ENCODE data around the gene LCOR. TPM values are rescaled to one million over a fixed set of nuclear protein-coding genes. Genes with fewer than 3 reads are reported as not detected.

LCOR gene
- polyA plus RNA-seq, 4 donors, result 7.0 to 48.8 (median 9.5) TPM

DNA sequence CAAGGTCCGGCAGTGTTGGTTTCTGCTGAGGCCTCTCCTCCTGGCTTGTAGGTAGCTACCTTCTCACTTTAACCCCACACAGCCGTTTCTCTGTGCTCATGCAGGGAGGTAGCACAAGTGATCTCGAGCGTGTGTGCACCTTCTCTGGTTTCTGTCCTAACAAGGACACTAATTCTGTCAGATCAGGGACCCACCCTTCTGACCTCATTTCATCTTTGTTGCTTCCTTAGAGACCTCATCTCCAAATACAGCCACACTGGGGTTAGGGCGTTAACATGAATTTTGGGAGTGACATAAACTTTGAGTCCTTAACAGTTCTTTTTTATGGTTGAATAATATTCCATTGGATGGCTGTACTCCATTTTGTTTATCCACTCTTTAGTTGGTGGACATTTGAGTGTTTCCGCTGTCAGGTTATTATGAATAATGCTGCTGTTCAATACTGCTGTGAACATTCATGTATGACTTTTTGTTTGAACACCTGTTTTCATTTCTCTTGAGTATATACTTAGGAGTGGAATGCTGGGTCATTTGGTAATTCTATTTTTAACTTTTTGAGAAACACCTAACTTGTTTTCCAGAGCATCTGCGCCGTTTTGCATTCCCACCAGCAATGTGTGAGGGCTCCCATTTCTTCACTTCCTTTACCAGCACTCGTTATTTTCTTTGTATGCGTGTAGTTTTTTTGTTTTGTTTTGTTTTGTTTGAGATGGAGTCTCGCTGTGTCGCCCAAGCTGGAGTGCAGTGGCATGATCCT is 57.5 kb downstream of the LCOR start:
- FAIRE-seq, result no peak
- DNase-seq, result no peak
- peaks cover 0 to 26% (median 0%) of the 10 kb centered on the region in 3 donors for H3K36me3 ChIP-seq (ENCODE audit: control insufficient read depth in 3 of 3, insufficient read depth in 2 of 3, low read depth in 1 of 3, low read length in 3 of 3)
- peak overlapping the region in 2 of 3 donors; percentile 9 to 58 for H3K27ac ChIP-seq (ENCODE audit: low read depth in 1 of 3, low read length in 2 of 3)
- peaks cover 0 to 12% of the 10 kb centered on the region in 2 donors for H3K9me3 ChIP-seq (ENCODE audit: control insufficient read depth in 2 of 2, insufficient read depth in 1 of 2, low read depth in 1 of 2, low read length in 1 of 2)
- H3K4me1 ChIP-seq (ENCODE audit: control insufficient read depth in 3 of 3, insufficient read depth in 2 of 3, low read depth in 1 of 3, low read length in 2 of 3), result peaks cover 0 to 14% (median 0%) of the 10 kb centered on the region in 3 donors
- H3K27me3 ChIP-seq (ENCODE audit: control insufficient read depth in 3 of 3, insufficient read depth in 3 of 3, low read length in 3 of 3), result no peaks in the 10 kb centered on the region
- 78 to 88% (median 83%) methylated on average over 12 of the region's 12 CpGs for WGBS, 3 donors
- H3K4me3 ChIP-seq (ENCODE audit: low read depth in 1 of 3, low read length in 3 of 3), result no peak overlapping the region

GRCh38 chr10:96890172-96890513 is 58.0 kb downstream of the LCOR start:
- no peaks in the 10 kb centered on the region for H3K27me3 ChIP-seq (ENCODE audit: control insufficient read depth in 3 of 3, insufficient read depth in 3 of 3, low read length in 3 of 3)
- peak overlapping the region in 2 of 3 donors; percentile 9 to 58 for H3K27ac ChIP-seq (ENCODE audit: low read depth in 1 of 3, low read length in 2 of 3)
- WGBS, 3 donors, result 65 to 88% (median 77%) methylated on average over 1 of the region's 1 CpG
- DNase-seq (peak; percentile 33 to 38), FAIRE-seq (no peak)
- H3K36me3 ChIP-seq (ENCODE audit: control insufficient read depth in 3 of 3, insufficient read depth in 2 of 3, low read depth in 1 of 3, low read length in 3 of 3), result peaks cover 0 to 25% (median 0%) of the 10 kb centered on the region in 3 donors
- H3K9me3 ChIP-seq (ENCODE audit: control insufficient read depth in 2 of 2, insufficient read depth in 1 of 2, low read depth in 1 of 2, low read length in 1 of 2), result peaks cover 0 to 12% of the 10 kb centered on the region in 2 donors
- H3K4me3 ChIP-seq (ENCODE audit: low read depth in 1 of 3, low read length in 3 of 3), result no peak overlapping the region
- peaks cover 0 to 14% (median 0%) of the 10 kb centered on the region in 3 donors for H3K4me1 ChIP-seq (ENCODE audit: control insufficient read depth in 3 of 3, insufficient read depth in 2 of 3, low read depth in 1 of 3, low read length in 2 of 3)

DNA sequence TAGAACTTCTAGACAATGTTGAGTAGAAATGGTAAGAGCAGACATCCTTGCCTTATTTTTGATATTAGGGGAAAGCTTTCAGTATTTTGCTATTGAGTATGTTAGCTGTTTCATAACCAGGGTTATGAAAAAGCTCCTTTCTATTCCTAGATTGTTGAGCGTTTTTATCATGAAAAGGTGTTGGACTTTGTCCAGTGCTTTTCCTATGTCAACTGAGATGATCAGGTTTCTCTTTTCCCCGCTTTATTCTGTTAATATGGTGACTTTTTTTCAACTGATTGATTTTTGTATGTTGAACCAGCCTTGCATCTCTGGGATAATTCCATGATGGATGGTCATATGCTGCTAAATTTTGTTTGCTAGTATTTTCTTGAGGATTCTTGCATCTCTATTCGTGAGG is 58.5 kb downstream of the LCOR start:
- Histone ChIP-seq H3K36me3 (ENCODE audit: control insufficient read depth in 3 of 3, insufficient read depth in 2 of 3, low read depth in 1 of 3, low read length in 3 of 3) (peaks cover 0 to 21% (median 0%) of the 10 kb centered on the region in 3 donors), H3K27ac (ENCODE audit: low read depth in 1 of 3, low read length in 2 of 3) (peak overlapping the region in 1 of 3 donors; percentile 58), H3K4me3 (ENCODE audit: low read depth in 1 of 3, low read length in 3 of 3) (no peak overlapping the region), H3K9me3 (ENCODE audit: control insufficient read depth in 2 of 2, insufficient read depth in 1 of 2, low read depth in 1 of 2, low read length in 1 of 2) (peaks cover 0 to 12% of the 10 kb centered on the region in 2 donors), H3K4me1 (ENCODE audit: control insufficient read depth in 3 of 3, insufficient read depth in 2 of 3, low read depth in 1 of 3, low read length in 2 of 3) (peaks cover 0 to 14% (median 0%) of the 10 kb centered on the region in 3 donors), H3K27me3 (ENCODE audit: control insufficient read depth in 3 of 3, insufficient read depth in 3 of 3, low read length in 3 of 3) (no peaks in the 10 kb centered on the region)
- FAIRE-seq, result no peak
- 14 to 67% (median 31%) methylated on average over 3 of the region's 3 CpGs for whole genome bisulfite sequencing, 3 donors
- peak; percentile 21 to 75 for DNase-seq

- WGBS, 3 donors, result 80 to 82% (median 81%) methylated on average over 4 of the region's 4 CpGs
- Histone ChIP-seq H3K27ac (ENCODE audit: low read depth in 1 of 3, low read length in 2 of 3) (no peak overlapping the region), H3K27me3 (ENCODE audit: control insufficient read depth in 3 of 3, insufficient read depth in 3 of 3, low read length in 3 of 3) (no peaks in the 10 kb centered on the region), H3K36me3 (ENCODE audit: control insufficient read depth in 3 of 3, insufficient read depth in 2 of 3, low read depth in 1 of 3, low read length in 3 of 3) (peaks cover 0 to 20% (median 0%) of the 10 kb centered on the region in 3 donors), H3K4me1 (ENCODE audit: control insufficient read depth in 3 of 3, insufficient read depth in 2 of 3, low read depth in 1 of 3, low read length in 2 of 3) (peaks cover 0 to 14% (median 5%) of the 10 kb centered on the region in 3 donors), H3K4me3 (ENCODE audit: low read depth in 1 of 3, low read length in 3 of 3) (no peak overlapping the region), H3K9me3 (ENCODE audit: control insufficient read depth in 2 of 2, insufficient read depth in 1 of 2, low read depth in 1 of 2, low read length in 1 of 2) (peaks cover 0 to 12% of the 10 kb centered on the region in 2 donors)
- no peak for FAIRE-seq
- DNase-seq, result no peak
These were observed 59.7 kb downstream of the LCOR start for GRCh38 chr10:96891840-96892239.

GRCh38 chr10:96895662-96896424 is 63.7 kb downstream of the LCOR start:
- no peak for FAIRE-seq

GRCh38 chr10:96896884-96897589 is 64.9 kb downstream of the LCOR start:
- 6 to 20% (median 10%) methylated on average over 1 of the region's 1 CpG for WGBS, 3 donors
- DNase-seq (no peak), FAIRE-seq (no peak)
- Histone ChIP-seq H3K27ac (ENCODE audit: low read depth in 1 of 3, low read length in 2 of 3) (no peak overlapping the region), H3K27me3 (ENCODE audit: control insufficient read depth in 3 of 3, insufficient read depth in 3 of 3, low read length in 3 of 3) (no peaks in the 10 kb centered on the region), H3K4me3 (ENCODE audit: low read depth in 1 of 3, low read length in 3 of 3) (no peak overlapping the region), H3K36me3 (ENCODE audit: control insufficient read depth in 3 of 3, insufficient read depth in 2 of 3, low read depth in 1 of 3, low read length in 3 of 3) (peaks cover 0 to 16% (median 0%) of the 10 kb centered on the region in 3 donors), H3K9me3 (ENCODE audit: control insufficient read depth in 2 of 2, insufficient read depth in 1 of 2, low read depth in 1 of 2, low read length in 1 of 2) (peaks cover 0 to 7% of the 10 kb centered on the region in 2 donors), H3K4me1 (ENCODE audit: control insufficient read depth in 3 of 3, insufficient read depth in 2 of 3, low read depth in 1 of 3, low read length in 2 of 3) (peaks cover 0 to 5% (median 3%) of the 10 kb centered on the region in 3 donors)

More at GRCh38 chr10:96895662-96896424, 63.7 kb downstream of the LCOR start:
- Histone ChIP-seq H3K9me3 (ENCODE audit: control insufficient read depth in 2 of 2, insufficient read depth in 1 of 2, low read depth in 1 of 2, low read length in 1 of 2) (peaks cover 0 to 9% of the 10 kb centered on the region in 2 donors), H3K4me3 (ENCODE audit: low read depth in 1 of 3, low read length in 3 of 3) (no peak overlapping the region), H3K4me1 (ENCODE audit: control insufficient read depth in 3 of 3, insufficient read depth in 2 of 3, low read depth in 1 of 3, low read length in 2 of 3) (peaks cover 0 to 5% (median 3%) of the 10 kb centered on the region in 3 donors), H3K36me3 (ENCODE audit: control insufficient read depth in 3 of 3, insufficient read depth in 2 of 3, low read depth in 1 of 3, low read length in 3 of 3) (peaks cover 0 to 14% (median 0%) of the 10 kb centered on the region in 3 donors), H3K27ac (ENCODE audit: low read depth in 1 of 3, low read length in 2 of 3) (no peak overlapping the region), H3K27me3 (ENCODE audit: control insufficient read depth in 3 of 3, insufficient read depth in 3 of 3, low read length in 3 of 3) (no peaks in the 10 kb centered on the region)
- no peak for DNase-seq
- 91 to 94% (median 93%) methylated on average over 6 of the region's 6 CpGs for WGBS, 3 donors

GRCh38 chr10:96902117-96902516 is 70.0 kb downstream of the LCOR start:
- H3K4me3 ChIP-seq (ENCODE audit: low read depth in 1 of 3, low read length in 3 of 3), result no peak overlapping the region
- peaks cover 0 to 5% (median 0%) of the 10 kb centered on the region in 3 donors for H3K36me3 ChIP-seq (ENCODE audit: control insufficient read depth in 3 of 3, insufficient read depth in 2 of 3, low read depth in 1 of 3, low read length in 3 of 3)
- 62 to 73% (median 70%) methylated on average over 1 of the region's 1 CpG for WGBS, 3 donors
- no peak overlapping the region for H3K27ac ChIP-seq (ENCODE audit: low read depth in 1 of 3, low read length in 2 of 3)
- no peak for FAIRE-seq
- peaks cover 0 to 2% of the 10 kb centered on the region in 2 donors for H3K9me3 ChIP-seq (ENCODE audit: control insufficient read depth in 2 of 2, insufficient read depth in 1 of 2, low read depth in 1 of 2, low read length in 1 of 2)
- H3K4me1 ChIP-seq (ENCODE audit: control insufficient read depth in 3 of 3, insufficient read depth in 2 of 3, low read depth in 1 of 3, low read length in 2 of 3), result peaks cover 0 to 12% (median 9%) of the 10 kb centered on the region in 3 donors
- H3K27me3 ChIP-seq (ENCODE audit: control insufficient read depth in 3 of 3, insufficient read depth in 3 of 3, low read length in 3 of 3), result no peaks in the 10 kb centered on the region
- peak in 1 of 2 donors; percentile 16 for DNase-seq

Data from small intestine (tissue), 7 donors.